SH-SY5Y (cell line): Measurements from ENCODE around the gene TCF12.

Experiments
- GATA2 ChIP-seq: IDR thresholded peaks from 2 replicates; pipeline ENCODE4 v1.6.1; 2011; ENCODE audit warnings: mild to moderate bottlenecking, low read depth, low read length
- GATA3 ChIP-seq: IDR thresholded peaks from 2 replicates; pipeline ENCODE4 v1.6.1; 2011; ENCODE audit warnings: low read depth, mild to moderate bottlenecking, low read length, moderate library complexity

DNA sequence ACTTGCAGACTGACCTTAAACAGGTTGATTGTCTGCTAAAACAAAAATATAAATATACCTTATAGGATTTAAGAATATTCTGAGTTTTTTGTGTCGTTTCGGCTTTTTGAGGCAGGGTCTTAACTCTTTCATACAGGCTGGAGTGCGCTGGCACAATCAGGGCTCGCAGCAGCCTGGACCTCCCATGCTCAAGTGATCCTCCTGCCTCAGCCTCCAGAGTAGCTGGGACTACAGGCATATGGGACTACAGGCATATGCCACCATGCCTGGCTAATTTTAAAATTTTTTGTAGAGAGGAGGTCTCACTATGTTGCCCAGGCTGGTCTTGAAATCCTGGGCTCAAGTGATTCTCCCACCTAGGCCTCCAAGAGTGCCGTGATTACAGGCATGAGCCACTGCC lies 113.9 kb downstream of the TCF12 start:
- TF ChIP-seq GATA2 (no peak), GATA3 (no peak)
